ENCODE measurements around the gene NABP1.

DNA sequence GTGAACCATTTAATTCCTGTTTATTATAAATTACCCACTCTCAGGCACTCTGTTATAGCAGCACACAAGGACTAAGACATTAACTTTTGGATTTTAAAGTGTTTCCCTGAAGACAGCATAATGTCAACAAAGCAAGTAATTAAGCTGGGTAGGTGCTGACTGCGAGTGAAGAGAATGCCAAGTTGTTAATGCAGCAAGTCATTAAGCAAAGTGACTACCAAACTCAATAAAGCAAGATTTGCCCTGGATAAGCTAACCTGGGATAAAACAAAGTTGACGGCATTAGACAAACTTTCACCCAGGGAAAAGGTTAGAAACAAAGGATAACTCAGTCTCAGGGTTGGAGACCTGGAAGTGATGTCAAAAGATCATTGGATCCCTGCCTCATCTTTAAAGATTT, 28.4 kb upstream of the NABP1 start:
- TF ChIP-seq, protein P1, sequence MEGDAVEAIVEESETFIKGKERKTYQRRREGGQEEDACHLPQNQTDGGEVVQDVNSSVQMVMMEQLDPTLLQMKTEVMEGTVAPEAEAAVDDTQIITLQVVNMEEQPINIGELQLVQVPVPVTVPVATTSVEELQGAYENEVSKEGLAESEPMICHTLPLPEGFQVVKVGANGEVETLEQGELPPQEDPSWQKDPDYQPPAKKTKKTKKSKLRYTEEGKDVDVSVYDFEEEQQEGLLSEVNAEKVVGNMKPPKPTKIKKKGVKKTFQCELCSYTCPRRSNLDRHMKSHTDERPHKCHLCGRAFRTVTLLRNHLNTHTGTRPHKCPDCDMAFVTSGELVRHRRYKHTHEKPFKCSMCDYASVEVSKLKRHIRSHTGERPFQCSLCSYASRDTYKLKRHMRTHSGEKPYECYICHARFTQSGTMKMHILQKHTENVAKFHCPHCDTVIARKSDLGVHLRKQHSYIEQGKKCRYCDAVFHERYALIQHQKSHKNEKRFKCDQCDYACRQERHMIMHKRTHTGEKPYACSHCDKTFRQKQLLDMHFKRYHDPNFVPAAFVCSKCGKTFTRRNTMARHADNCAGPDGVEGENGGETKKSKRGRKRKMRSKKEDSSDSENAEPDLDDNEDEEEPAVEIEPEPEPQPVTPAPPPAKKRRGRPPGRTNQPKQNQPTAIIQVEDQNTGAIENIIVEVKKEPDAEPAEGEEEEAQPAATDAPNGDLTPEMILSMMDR (conservative IDR thresholded peaks at IDR 0.05), result no peak
- TF ChIP-seq EZH2 (IDR thresholded peaks at IDR 0.05; ENCODE audit: low read depth), result no peak
